ENCODE data around the gene GDPD5.
A peak's percentile ranks its signal among the peaks of the same experiment; 100 is the strongest.

GDPD5 gene, protein sequence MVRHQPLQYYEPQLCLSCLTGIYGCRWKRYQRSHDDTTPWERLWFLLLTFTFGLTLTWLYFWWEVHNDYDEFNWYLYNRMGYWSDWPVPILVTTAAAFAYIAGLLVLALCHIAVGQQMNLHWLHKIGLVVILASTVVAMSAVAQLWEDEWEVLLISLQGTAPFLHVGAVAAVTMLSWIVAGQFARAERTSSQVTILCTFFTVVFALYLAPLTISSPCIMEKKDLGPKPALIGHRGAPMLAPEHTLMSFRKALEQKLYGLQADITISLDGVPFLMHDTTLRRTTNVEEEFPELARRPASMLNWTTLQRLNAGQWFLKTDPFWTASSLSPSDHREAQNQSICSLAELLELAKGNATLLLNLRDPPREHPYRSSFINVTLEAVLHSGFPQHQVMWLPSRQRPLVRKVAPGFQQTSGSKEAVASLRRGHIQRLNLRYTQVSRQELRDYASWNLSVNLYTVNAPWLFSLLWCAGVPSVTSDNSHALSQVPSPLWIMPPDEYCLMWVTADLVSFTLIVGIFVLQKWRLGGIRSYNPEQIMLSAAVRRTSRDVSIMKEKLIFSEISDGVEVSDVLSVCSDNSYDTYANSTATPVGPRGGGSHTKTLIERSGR

DNA sequence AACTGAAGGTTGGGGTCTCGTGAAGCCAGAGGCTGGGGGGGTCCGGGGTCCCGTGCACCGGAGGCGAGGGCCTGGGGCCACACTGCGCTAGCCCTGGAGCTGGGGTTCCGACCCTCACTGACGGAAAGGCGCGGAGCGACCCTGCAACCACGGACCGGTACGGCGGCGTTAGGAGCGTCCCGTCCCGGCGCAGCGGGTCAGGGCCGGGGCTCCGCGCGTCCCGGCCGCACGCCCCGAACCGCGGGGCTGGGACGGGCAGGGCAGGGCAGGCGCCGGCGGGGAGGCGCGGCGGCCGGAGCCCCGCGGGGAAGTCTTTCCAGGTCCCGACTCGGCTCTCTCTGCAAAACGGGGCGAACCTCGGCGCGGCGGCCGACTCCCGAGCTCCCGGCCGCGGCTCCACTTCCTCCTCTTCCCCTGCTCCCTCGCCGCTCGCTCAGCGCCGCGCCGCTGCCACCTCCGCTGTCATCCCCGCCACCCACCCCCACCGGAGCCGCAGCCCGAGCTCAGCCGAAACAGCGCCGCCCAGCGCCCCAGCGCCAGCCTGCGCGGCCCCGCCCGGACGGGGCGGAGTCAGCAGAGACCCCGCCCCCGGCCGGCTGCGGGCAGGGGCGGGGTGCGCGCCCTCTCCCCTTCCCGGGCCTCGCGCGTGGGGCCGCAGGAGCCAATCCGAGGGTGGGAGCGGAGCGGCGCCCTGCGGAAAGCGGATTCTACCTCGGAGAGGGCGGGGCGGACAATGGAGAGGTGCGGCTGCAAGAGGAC lies at the start of gene GDPD5:
Gene GDPD5 (minus strand): TSS at position 509 of the 759 bp plus-strand sequence. CDS start 48,206 bp downstream, outside the sequence.
- peak; percentile 65 to 90 for DNase-seq

DNA sequence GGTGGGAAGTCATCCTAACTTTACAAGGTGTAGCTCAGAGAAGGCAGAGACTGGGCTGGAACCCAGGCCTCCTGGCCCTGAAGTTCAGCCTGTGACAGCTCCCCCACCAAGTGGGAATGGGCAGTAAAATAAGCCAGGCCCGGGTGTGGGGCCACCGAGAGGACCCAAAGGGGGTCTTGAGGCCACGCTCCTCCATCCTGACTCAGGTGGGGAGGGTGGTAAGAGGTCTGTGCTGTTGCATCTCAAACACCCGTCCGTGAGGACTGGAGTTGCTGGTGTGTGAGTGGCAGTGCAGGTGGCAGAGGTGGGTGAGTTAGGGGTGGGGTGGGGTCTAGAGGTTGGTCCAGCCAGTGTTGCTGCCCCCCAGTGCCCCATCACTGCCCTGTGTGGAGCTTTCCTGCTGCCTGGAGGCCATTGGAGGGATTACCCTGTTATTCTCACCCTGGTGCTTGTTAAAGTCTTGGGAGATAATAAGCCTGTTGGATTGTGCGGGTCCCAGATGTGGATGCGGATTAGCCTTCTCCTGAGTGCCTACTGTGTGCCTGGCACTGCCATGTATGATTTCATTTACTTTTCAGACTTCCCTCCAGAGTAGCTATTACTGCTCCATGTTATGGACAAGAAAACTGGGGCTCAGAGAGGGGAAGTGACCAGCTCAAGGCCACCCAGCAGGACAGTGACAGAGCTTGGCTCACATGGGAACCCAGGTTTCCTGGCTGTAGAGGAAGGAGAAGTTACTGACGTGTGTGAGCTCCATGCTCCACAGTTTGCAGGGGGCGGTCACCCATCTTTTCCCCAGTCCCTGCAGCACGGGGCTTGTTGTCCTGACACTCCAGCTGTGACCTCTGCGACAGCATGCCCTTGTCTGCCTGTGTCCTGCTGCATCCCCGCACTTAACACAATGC lies 49.2 kb upstream of the GDPD5 start:
- DNase-seq = peak in 1 of 2 experiments; percentile 7

DNA sequence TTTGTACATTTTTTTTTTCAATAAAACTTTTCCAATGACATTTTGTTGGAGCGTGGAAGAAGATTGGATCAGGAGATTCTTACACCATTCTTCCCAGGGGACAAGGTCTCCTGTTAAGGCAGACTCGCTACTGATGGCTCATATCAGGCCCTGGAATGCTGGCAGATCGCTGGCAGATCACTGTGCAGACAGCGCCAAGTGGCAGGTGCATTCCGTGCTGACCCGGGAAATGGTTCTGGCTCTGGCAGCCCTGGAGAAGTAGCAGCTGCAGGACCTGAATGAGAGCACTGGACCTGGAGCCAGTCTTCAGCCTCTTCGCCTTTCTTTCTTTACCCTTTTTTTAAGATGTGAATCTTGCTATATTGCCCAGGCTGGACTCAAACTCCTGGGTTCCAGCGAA lies 47.0 kb upstream of the GDPD5 start:
- DNase-seq = no peak

DNA sequence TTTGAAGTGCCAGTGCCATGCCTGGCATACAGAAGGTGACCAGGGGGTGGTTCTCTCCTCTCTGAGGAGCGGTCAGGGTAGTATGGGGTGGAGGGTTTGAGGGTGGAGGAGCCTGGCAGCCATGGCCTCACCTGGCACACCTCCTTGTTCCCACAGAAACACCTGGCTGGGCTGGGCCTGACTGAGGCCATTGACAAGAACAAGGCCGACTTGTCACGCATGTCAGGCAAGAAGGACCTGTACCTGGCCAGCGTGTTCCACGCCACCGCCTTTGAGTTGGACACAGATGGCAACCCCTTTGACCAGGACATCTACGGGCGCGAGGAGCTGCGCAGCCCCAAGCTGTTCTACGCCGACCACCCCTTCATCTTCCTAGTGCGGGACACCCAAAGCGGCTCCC lies 45.9 kb upstream of the GDPD5 start:
- DNase-seq = no peak

DNA sequence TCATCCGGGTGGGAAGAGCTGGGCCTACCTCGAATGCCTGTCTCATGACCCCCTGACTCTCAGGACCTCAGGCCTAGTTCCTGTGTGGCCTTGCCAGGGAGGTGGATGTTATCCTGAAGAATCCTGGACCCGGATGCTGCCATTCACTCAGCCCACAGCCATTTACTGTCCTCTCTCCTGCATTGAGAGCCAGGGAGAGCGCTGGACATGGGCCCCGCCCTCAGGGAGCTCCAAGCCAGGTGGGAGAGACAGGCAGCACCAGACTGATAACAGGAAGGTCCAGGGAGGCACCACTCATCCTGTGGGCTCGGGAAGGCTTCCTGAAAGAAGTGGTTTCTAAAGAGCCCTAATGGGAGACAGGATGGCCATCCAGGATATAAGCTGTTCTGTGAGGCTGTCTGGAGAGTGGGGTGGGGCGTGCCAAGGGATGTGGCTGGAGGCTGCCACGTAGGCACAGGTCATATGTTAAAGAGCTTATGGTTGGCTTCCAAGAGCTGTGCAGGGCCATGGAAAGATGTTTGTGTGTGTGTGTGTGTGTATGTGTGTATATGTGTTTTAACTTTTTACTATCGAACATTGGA lies 44.9 kb upstream of the GDPD5 start:
- DNase-seq = no peak

DNA sequence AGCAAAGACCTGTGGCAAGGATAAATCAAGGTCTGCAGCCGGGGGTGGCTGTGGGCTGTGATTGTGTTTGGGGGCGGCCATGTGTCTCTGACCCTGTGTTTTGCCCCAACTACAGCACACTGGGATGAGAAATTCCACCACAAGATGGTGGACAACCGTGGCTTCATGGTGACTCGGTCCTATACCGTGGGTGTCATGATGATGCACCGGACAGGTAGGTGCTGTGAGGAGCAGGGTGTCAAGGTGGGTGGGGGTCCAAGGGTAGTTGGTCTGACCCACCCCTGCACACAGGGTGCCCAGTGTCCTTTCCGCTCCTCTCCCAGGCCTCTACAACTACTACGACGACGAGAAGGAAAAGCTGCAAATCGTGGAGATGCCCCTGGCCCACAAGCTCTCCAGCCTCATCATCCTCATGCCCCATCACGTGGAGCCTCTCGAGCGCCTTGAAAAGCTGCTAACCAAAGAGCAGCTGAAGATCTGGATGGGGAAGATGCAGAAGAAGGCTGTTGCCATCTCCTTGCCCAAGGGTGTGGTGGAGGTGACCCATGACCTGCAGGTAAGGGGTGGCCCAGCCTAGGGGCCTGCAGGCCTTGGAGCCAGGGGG lies 43.0 kb upstream of the GDPD5 start:
- DNase-seq = no peak

DNA sequence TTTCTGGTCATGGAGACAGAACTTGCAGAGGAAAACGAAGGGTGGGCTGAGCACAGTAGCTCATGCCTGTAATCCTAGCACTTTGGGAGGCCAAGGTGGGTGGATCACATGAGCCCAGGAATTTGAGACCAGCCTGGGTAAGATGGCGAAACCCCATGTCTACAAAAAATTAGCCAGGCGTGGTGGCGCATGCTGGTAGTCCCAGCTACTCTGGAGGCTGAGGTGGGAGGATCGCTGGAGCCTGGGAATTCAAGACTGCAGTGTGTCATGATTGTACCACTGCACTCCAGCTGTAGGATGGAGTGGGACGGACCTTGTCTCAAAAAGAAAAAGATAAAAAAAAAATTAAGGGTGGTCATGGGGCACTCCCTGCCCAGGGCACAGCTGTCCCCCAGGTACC lies 42.2 kb upstream of the GDPD5 start:
- DNase-seq = no peak

DNA sequence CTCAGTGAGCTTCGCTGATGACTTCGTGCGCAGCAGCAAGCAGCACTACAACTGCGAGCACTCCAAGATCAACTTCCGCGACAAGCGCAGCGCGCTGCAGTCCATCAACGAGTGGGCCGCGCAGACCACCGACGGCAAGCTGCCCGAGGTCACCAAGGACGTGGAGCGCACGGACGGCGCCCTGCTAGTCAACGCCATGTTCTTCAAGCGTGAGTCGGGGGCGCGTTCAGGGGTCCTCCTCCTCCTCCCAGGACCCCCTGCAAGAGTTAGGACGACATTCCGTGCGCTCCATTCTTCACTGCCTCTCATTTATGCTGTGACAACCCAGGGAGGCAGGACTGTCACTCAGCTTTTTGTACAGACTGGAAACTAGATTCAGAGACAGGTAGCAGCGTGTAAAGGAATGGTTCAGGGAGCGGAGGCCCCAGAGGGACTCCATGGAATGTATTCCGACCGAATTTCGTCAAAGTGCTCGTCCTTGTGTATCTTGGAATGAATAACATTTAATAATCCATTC lies 41.1 kb upstream of the GDPD5 start:
- DNase-seq = no peak

DNA sequence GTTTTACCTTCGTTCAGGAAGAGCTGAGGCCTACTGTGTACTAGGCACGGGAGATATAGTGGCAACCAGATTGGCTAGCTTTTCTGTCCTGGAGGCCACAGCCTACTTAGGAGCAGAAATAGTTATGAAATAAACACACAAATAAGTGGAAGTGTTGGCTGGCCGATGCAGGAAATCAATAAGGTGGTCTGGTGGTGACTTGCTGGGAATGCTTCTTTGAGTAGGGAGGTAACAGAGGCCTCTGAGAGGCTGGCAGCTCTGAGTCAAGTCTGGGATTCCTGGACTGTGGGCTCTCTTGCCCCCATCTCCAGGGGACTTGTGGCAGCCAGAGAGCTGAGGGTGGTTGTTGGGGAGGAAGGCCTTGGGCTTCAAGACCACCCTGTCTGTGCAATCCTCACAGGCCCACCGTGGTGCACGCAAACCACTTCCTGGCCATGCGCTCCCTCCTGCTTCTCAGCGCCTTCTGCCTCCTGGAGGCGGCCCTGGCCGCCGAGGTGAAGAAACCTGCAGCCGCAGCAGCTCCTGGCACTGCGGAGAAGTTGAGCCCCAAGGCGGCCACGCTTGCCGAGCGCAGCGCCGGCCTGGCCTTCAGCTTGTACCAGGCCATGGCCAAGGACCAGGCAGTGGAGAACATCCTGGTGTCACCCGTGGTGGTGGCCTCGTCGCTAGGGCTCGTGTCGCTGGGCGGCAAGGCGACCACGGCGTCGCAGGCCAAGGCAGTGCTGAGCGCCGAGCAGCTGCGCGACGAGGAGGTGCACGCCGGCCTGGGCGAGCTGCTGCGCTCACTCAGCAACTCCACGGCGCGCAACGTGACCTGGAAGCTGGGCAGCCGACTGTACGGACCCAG lies 40.4 kb upstream of the GDPD5 start:
- DNase-seq = no peak

DNA sequence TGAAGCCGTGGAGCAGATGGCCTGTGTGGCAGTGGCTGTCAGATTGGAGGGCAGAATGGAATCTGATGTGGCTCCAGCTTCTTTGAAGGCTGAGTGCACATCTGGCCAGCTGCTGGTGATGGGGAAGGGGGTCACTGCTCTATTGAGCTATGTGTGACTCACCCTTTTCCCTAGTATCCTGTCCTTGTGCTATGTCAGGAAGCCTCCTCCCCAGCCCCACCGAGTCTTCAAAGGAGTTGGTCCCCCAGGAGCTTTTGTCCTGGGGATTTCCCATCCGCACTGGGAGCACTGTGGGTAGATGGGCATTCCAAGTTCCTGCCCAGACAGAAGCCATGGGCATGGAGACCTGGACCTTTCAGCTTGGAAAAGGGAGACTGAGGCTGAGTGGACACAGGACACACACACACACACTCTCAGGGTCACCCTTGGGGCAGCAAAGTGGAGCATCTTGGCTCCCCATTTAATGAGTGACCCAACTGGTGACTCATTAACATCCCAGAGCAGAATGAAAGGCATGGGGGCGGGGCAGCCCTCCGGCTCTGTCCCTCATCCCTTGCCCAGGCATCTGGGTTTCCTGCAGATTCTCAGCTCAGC lies 39.6 kb upstream of the GDPD5 start:
- no peak for DNase-seq

DNA sequence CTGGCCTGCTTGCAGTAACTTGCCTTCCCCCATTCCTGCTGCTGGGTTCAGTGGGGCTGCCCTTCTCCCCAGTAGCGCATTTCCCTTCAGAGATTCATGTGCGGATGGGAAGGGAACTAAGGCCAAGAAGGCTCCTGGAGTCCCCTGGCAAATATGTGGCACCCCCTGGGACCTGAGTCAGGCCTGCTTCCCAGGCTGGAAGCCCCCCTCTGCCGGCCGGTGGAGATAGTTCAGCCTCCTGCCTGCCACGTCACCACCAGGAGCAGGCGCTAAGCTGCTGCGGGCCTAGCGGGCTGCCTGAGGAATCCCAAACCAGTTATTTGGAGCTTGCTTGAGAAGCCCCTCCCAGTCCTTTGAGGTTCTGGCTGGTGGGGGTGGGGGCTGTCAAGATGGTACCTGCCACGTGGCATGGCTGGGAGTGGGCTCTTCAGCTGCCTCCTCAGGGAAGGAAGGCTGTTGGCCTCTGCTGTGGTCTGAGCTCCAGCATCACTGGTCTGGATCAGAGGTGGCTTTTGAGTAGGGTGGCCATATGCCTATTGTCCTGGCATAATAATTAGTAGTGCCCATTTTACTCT lies 38.3 kb upstream of the GDPD5 start:
- DNase-seq = no peak

DNA sequence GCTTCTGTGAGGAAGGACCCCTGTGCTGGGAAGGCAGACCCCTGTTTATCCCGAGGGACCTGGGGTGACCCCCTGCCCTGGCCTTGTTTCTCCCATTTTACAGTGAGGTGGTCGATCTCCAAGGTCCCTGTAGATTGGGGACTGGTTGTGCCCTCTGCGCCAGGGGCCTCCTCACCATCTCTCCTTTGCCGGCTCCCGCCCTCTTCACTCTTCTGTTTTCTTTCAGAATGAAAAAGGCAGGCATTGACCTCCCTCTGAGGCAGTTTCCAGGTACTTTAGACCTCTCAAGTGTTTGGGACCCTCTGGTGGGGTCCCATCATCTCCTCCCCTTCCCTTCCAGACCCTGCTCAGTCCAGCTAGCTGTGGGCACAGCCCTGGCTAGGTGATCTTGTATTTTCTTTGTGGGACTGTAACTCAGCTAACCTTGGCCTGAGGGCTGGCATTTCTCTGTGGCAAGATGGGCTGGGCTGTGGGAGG lies 37.8 kb upstream of the GDPD5 start:
- no peak for DNase-seq

DNA sequence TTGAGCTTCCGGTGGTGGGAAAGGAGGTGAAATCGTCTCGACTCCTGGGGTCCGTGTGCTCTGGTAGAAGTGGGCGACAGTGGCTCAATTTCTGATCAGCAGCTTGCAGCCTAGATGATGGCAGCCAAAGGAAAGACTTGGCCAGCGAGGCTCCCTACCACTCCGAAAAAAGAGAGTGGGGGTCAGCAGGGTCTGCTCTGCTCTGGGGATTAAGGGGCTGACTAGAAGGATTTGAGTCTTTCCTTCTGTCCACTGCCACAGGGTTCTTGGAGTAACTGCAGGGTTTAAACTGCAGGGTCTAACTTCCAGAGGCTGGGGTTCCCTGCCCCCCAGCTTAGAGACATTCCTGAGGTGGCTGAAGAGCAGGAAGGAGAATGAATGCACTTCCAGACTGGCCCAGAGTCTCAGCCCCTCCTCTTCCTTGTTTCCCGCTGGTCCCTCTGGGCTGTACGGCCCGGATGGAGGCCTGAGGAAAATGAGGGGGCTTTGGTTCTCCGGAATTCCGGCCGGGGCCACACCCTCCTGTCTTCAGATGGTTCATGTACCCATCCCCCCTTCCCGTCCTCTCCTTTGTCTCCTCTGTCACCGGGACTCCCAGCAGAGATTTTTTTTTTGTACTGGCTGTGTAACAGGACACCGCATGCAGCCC lies 37.2 kb upstream of the GDPD5 start:
- DNase-seq = no peak

DNA sequence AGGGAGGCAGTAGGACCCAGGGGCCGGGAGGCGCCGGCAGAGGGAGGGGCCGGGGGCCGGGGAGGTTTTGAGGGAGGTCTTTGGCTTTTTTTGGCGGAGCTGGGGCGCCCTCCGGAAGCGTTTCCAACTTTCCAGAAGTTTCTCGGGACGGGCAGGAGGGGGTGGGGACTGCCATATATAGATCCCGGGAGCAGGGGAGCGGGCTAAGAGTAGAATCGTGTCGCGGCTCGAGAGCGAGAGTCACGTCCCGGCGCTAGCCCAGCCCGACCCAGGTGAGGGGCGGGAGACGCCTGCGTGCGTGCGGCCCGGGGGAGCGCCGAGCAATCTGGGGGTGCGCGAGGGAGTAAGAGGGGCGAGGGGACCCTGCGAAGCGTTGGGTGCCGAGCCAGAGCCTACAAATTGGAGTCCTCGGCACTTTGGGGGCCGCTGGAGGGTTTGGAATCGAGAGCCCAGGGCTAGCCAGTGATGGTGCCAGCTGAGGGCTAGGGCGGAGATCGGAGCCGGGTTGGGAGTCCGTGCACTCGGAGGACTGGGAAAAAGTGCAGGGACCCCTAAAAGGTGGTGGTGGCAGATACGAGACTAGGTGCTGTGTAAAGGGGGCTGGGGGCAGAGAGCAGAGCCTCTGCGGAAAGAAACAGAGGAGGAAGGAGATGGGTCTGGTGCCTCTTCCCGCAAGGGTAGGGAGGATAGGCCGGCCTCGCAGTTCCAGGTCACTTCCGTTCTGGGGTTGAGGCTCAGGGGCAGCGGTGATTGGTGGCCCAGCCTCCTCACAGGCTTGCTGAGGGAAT lies 36.5 kb upstream of the GDPD5 start, which contains the start of gene SERPINH1:
Gene SERPINH1 (plus strand): TSS at position 206 of the 788 bp plus-strand sequence. CDS start 4,097 bp downstream, outside the sequence.
- peak; percentile 74 to 79 for DNase-seq

DNA sequence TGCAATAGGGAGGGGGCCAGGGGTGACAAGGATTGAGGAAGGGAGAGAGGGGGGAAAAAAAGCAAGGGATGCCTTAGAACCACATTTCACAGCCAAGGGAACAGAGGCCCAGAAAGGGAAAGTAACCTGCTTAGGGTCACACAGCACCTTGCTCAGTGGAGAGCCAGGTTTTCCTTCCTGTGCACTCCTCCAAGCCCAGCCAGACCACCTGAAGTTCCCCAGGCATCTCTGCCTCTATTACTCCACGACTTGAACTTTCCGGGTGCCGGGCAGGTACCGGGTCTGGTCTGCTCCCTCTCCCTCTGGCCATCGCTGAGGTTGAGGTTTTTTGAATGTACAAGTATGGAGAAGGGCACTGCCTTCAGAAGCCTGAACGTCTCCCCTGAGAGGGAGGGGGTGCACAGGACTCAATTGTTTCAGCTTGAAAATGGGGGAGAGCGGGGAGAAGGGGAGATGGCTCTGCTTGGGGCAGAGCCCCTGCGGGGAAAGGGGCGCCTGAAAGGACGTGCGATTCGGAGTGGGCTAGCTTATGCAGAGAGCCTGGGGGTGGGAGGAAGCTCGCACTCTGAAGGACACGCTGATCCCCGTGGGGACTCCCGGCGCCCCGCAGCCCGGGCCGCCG lies 35.8 kb upstream of the GDPD5 start:
- no peak for DNase-seq

DNA sequence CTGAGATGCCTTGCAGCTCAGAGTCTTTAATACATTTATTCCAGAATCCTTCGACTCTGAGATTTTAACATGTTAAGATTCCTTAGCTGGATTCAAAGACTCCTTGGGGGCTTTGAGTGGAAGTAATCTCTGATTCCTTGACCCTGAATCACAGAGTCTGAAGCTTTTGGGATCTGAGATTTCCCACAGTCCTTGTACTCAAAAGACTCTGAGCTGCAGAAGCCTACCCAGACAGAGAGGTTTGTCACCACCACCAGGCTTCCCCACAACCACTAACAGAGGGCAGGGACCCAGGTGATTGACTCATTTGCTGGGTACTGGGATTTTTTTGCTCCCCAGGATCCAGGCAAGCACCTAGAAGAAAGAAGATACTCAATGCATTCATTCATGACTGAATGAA lies 34.9 kb upstream of the GDPD5 start:
- no peak for DNase-seq

DNA sequence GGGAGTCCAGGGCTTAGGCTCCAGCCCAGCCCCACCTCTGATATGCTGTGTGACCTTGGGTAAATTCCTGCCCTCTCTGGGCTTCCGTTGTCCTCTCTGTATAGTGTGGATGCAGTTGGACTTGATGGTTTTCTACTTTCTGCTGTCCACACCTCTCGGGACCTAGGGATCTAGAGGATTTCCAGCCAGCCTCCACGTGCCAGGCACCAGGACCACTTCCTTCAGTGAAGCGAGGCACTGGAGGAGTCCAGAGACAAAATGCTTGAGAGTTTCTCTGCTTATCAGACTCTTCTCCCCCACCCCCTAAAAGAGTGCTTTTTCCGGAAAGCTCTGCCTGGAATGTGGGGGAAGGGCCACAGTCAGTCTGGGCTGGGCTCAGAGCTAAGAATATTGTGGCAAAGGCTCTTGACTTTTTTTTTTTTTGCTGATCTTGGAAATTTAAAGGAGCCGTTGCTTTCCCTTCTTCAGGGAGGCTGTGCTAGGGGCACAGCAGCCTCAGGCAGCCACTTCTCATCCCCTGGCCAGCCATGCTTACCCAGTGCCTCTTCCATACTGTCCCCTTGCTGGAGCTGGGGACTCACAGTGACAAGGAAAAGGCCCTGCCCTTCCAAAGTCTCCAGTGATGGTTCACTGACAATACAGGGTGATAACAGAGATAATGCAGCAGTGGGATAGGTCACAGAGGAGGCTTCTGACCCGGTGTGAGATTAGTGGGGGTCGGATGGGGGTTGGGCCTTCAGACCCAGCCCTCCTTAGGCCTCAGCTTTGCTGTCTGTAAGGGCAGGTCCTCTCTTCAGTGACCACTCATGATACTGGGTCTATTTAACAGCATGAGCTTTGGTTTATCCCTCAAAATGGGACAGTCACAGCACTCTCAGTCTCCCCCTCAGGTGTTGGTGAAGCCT lies 33.5 kb upstream of the GDPD5 start:
- DNase-seq = no peak

Data from Kasumi-1 (cell line).